Effector CD8-positive, alpha-beta T cell (primary cell): ENCODE results near the gene DGAT2.
"Not testable (repeated sequence)": the region's sequence is repeated elsewhere in the genome, so short reads cannot be mapped to it uniquely, and the experiment has no call there.

Source experiments
- DNase-seq: peaks from one replicate; lab custom pipeline; 2025; lab: John Stamatoyannopoulos, UW

Gene DGAT2

DNA sequence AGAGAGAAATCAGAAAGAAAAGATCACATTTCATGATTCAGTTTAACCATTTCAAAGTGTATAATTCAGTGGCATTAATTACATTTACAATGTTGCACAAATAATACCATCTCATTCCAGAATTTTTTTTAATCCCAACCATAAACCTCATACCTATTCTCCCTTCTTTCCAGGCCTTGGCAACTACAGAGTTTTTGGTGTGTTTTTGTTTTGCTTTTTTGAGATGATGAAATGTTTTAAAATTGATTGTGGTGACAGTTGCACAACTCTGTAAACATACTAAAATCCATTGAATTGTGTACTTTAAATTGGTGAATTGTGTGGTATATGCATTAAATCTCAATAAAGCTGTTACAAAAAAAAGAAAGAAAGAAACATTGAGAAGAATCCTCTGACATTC is 13.6 kb upstream of the DGAT2 start:
- DNase-seq = not testable (repeated sequence)

DNA sequence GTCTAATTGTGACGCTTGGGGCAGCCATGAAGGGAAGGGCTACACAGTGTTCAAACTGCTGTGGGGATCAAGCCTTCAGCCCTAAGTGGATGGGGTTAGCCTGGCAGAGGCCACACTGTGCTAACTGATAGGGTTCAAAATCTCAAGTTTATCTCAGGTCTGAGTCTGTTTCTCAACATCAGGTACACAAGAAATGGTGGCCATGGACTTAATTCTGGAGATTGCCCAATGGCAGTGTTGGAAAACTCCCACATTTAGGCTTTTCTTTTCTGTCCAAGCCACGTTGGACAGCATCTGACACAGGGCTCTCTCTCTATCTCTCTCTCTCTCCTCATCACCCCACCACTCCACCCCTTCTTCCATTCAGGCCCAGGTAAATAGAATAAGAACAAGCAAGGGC is 10.9 kb upstream of the DGAT2 start:
- no peak for DNase-seq

GRCh38 chr11:75759832-75760231 is 8.7 kb upstream of the DGAT2 start:
- no peak for DNase-seq

DNA sequence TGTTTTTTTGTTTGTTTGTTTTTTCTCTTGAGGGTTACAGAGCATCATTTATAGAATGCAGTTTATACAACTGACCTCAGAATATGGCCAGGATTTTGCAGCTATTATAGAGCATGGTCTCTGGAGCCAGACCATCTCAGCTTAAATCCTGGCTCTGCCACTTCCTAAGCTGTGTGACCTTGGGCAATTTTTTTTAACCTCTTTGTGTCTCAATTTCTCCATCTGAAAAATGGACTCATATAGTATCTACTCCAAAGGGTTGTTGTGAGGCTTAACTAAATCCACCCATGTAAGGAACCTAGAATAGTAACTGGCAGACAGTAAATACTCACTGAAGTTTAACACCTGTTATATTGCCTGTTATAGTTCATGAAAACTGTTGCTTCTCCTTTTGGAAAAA is 8.3 kb upstream of the DGAT2 start:
- DNase-seq = no peak

DNA sequence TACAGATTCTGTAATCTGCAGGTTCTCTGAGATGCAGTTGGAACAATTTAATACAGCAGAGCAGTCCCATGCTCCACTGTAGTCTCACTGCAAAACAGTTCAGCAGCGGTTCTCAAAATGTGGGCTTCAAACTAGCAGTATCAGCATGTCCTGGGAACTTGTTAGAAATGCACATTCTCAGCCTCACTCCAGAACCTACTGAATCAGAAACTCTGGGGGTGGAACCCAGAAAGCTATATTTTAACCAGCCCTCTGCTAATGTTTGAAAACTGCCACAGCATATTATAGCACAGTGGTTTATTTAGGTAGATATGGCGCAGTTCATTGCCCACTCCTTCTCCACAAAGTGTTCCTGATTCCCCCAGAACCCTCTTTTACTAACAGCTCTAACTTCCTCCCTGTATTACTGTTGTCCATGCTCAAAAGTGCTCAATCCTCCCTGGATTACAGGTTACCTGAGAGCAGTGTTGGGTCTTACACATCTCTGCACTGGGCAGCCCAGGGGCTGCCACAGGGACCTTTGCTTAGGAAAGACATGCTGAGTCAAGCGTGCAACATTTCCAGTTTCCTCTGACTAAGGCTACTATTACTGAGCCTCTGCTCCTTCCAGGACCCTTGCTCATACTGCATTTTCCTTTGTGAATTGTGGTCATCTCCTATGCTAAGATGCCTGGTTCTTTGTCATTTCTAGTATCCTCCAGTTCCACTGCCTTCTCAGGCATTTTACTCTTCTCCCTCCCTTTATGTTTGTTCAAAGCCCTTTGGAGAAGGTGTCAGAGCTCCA is 7.7 kb upstream of the DGAT2 start:
- no peak for DNase-seq

DNA sequence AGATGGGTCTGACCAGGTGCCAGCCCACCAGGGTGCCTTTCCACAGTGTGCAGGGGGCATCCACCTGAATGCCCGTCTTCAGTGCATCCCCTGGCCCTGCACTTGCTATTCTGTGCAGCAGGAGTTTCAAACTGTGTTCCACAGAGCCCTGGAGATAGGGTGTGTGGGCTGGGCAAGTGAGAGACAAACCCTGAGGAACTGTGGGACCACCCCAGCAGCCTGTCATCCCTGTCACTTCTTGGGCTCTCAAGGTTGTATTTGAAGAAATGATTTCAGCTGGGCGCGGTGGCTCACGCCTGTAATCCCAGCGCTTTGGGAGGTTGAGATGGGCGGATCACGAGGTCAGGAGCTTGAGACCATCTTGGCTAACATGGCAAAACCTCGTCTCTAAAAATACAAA is 6.4 kb upstream of the DGAT2 start:
- DNase-seq = no peak

DNA sequence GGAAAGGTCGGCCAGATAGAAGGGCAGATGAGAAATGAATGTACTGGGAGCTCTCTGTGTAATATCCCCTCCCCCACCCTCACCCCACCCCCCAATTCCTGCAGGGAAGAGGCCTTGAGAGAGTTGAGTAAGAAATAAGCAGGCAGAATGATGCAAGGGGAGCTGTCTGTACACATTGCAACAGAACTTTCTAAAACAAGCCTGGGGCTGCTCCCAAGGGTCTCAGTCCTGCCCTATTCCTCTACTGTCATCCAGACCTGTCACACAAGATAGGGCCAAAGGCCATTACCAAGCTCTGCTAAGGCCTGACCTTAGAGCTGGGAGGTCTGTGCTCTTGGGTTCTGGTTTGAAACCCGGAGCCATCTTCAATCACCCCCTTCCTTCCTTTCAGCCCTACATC is 5.7 kb upstream of the DGAT2 start:
- DNase-seq = no peak

GRCh38 chr11:75763846-75764245 is 4.7 kb upstream of the DGAT2 start:
- no peak for DNase-seq

DNA sequence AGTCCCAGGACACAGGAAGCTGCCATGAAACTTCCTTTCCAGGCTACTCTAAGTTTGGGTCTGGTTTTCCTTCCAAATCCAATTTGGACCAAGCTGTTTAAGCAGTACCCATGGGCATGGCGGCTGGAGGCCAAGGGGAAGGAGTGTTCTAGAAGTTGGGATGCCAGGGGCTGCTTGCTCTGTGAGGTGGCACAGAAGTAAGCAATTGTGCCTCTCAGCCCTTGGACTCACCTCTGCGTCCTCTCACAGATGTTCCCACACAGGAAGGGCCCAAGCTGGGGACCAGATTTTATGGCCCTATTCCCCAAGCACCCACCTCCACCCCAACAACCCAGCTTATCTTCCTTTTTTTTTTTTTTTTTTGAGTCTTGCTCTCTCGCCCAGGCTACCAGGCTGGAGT is 3.5 kb upstream of the DGAT2 start:
- DNase-seq = no peak

- no peak for DNase-seq
Measured at GRCh38 chr11:75766443-75767227, 1.9 kb upstream of the DGAT2 start.

DNA sequence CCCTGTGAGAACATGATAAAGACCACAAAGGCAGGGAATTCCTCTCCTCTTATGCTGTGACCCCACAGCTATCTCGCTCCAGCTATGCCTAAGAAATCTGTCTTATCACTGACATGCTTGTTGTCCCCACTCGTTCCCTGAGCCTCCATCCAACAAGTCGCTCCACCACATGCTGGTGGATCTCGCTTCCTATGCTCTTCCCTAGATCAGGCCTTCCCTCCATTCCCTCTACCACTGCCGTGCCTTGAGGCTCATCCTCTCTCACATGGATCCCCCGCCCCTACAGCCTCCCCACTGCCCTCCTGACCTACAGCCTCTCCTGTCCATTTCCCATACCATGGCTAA is 1.4 kb upstream of the DGAT2 start:
- DNase-seq = no peak

GRCh38 chr11:75767793-75768111 is 826 bp upstream of the DGAT2 start:
- DNase-seq = no peak

DNA sequence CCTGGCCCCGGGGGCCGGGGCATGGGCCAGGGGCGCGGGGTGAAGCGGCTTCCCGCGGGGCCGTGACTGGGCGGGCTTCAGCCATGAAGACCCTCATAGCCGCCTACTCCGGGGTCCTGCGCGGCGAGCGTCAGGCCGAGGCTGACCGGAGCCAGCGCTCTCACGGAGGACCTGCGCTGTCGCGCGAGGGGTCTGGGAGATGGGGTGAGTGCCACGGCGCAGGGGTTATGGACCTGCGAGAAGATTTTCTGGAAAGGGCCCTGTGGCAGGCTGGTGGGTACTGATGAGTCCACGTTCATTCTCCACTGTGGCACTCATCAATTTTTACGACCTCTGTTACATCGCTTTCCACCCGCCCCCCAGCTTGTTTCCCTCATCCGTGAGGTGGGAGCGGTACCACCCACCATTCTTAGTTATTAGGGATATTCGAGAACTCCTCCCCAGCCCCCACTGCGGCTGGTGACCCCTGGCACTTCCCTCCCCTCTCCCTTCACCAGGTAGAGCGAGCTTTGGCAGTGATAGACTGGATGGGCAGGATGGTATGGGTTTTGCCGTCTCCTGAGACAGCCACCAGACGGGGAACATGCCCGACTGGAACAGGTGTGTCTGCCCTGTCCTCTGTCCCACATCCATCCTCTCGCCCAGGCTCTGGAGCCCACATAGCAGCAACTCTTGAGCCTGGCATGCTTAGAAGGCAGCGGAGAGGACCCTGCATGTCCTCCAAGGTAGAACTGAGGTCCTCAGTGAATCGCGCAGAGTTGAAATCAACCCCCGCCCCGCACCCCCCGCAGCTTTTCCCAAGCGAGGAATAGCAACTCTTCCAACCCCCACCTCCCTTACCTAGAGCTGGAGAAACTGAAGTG is 562 bp downstream of the DGAT2 start:
- DNase-seq = no peak

- DNase-seq = no peak
Measured at GRCh38 chr11:75770102-75770501, 1.5 kb downstream of the DGAT2 start.

GRCh38 chr11:75771646-75772410 is 3.2 kb downstream of the DGAT2 start:
- no peak for DNase-seq

- no peak for DNase-seq
Measured at GRCh38 chr11:75773595-75774353, 5.2 kb downstream of the DGAT2 start.

GRCh38 chr11:75775056-75775455 is 6.5 kb downstream of the DGAT2 start:
- no peak for DNase-seq

DNA sequence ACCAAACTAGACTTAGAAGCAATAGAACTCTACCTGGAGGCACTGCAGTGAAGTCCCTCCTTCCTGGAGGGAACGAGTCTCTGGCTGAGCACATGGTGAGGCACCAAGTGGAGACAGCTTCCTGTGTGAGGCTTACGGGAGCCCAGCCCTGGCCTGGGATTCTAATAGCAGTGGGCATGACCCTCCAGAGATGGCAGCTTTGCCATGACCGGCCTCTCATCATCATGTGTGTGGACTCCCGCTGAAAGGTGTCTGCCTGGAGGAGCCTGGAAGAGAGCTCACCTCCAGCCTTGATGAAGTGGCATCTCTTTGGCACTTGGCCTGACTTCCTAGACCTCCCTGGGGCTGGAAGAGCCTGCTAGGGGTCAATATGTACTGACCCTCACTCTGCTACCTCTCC is 8.0 kb downstream of the DGAT2 start:
- DNase-seq = no peak

- no peak for DNase-seq
Measured at GRCh38 chr11:75777461-75778110, 9.0 kb downstream of the DGAT2 start.

GRCh38 chr11:75778962-75779361 is 10.4 kb downstream of the DGAT2 start:
- DNase-seq = no peak

DNA sequence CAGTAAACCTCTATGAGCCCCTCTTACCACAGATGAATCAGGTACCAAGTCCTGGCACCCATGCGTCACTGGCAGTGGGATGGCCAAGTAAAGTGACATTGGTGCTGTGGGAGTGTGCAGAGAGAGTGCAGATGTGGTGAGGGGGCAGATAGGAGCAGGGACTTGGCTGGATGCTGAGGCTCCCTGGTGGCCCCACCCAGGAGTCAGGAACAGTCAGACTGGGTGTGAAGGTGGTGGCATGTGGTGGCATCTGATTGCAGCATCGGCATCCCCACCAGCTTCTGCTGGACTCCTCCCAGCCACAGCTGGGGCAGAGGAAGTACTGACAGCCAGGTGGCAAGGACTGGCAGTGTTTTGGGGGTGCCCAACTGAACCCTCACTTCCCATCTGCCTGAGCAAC is 11.4 kb downstream of the DGAT2 start:
- DNase-seq = no peak
